ENCODE results near the gene LRP3.

DNA sequence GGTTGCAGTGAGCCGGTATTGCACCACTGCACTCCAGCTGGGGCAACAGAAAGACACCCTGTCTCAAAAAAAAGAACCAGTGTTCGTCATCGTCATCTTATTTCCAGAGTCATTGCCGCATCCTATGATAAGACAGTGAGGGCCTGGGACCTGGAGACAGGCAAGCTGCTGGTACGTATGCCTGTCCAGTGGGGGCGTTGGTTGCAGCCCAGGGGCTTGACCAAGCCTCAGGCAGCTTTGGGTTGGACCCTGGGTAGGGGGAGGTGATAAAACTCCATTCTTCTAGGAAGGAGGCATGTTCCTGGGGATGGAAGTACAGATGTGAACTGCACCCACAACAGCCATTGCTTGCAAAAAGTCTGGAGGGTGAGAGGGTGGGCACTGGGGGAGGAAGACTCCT is 46.6 kb upstream of the LRP3 start:
- no peak for TF ChIP-seq POLR2A (IDR thresholded peaks at IDR 0.05)
- TF ChIP-seq, protein P1, sequence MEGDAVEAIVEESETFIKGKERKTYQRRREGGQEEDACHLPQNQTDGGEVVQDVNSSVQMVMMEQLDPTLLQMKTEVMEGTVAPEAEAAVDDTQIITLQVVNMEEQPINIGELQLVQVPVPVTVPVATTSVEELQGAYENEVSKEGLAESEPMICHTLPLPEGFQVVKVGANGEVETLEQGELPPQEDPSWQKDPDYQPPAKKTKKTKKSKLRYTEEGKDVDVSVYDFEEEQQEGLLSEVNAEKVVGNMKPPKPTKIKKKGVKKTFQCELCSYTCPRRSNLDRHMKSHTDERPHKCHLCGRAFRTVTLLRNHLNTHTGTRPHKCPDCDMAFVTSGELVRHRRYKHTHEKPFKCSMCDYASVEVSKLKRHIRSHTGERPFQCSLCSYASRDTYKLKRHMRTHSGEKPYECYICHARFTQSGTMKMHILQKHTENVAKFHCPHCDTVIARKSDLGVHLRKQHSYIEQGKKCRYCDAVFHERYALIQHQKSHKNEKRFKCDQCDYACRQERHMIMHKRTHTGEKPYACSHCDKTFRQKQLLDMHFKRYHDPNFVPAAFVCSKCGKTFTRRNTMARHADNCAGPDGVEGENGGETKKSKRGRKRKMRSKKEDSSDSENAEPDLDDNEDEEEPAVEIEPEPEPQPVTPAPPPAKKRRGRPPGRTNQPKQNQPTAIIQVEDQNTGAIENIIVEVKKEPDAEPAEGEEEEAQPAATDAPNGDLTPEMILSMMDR (IDR thresholded peaks at IDR 0.05 in 4 of 5, conservative IDR thresholded peaks at IDR 0.05 in 1 of 5) = no peak
